ENCODE measurements around the gene HBP1. TPM values are rescaled to one million over a fixed set of nuclear protein-coding genes. Genes with fewer than 3 reads are reported as not detected.

The HBP1 gene
- total RNA-seq, 1 experiment from 2014 or later = 30.2 TPM

GRCh38 chr7:107224374-107225223 lies 55.8 kb downstream of the HBP1 start:
- ChIA-PET POLR2A (interaction anchor here (0.6 to 0.8 kb wide), 3 partner anchors 9 to 33 kb away, joined by 3 to 4 read pairs (median 4); no protein-coding TSS in a partner anchor), CTCF (interaction anchor here (0.6 kb wide), 1 partner anchor 30 kb away, joined by 3 read pairs; no protein-coding TSS in a partner anchor)
- TF ChIP-seq CTCF (IDR thresholded peaks at IDR 0.05; ENCODE audit: unreplicated experiment) = no peak
- intact Hi-C loops (cut with micrococcal nuclease) = no loop called here
- no peak overlapping the region for H3K27ac Mint-ChIP-seq (ENCODE audit: low read depth, unreplicated experiment)
- H3K9me3 Mint-ChIP-seq (ENCODE audit: unreplicated experiment) = no peaks in the 10 kb centered on the region
- H3K4me3 Mint-ChIP-seq (ENCODE audit: unreplicated experiment) = no peak overlapping the region
- no peaks in the 10 kb centered on the region for H3K27me3 Mint-ChIP-seq (ENCODE audit: insufficient read depth, unreplicated experiment)
- no TSS peak for BruUV-seq (replicated peaks)
- DNase-seq (ENCODE audit: unreplicated experiment) = no peak
- H3K4me1 Mint-ChIP-seq (ENCODE audit: insufficient read depth, unreplicated experiment) = no peaks in the 10 kb centered on the region
- peaks cover 16% of the 10 kb centered on the region for H3K36me3 Mint-ChIP-seq (ENCODE audit: insufficient read depth, unreplicated experiment)

- Mint-ChIP-seq H3K27ac (ENCODE audit: low read depth, unreplicated experiment) (no peak overlapping the region), H3K9me3 (ENCODE audit: unreplicated experiment) (no peaks in the 10 kb centered on the region), H3K36me3 (ENCODE audit: insufficient read depth, unreplicated experiment) (peaks cover 22% of the 10 kb centered on the region), H3K4me3 (ENCODE audit: unreplicated experiment) (no peak overlapping the region), H3K27me3 (ENCODE audit: insufficient read depth, unreplicated experiment) (no peaks in the 10 kb centered on the region), H3K4me1 (ENCODE audit: insufficient read depth, unreplicated experiment) (no peaks in the 10 kb centered on the region)
- CTCF ChIA-PET = no interaction called here
- BruUV-seq (replicated peaks) = no TSS peak
- no peak for DNase-seq (ENCODE audit: unreplicated experiment)
- intact Hi-C loops (cut with micrococcal nuclease) = no loop called here
- no peak for TF ChIP-seq CTCF (IDR thresholded peaks at IDR 0.05; ENCODE audit: unreplicated experiment)
- POLR2A ChIA-PET = no interaction called here
Observed at GRCh38 chr7:107228291-107228690, 59.5 kb downstream of the HBP1 start.

GRCh38 chr7:107230334-107230733 lies 61.5 kb downstream of the HBP1 start:
- H3K36me3 Mint-ChIP-seq (ENCODE audit: insufficient read depth, unreplicated experiment) = peaks cover 14% of the 10 kb centered on the region
- H3K27me3 Mint-ChIP-seq (ENCODE audit: insufficient read depth, unreplicated experiment) = no peaks in the 10 kb centered on the region
- POLR2A ChIA-PET = interaction anchor here (0.7 kb wide), 1 partner anchor 589 kb away, joined by 4 read pairs; no protein-coding TSS in a partner anchor
- no peak overlapping the region for H3K27ac Mint-ChIP-seq (ENCODE audit: low read depth, unreplicated experiment)
- intact Hi-C loops (cut with micrococcal nuclease) = no loop called here
- no peaks in the 10 kb centered on the region for H3K4me1 Mint-ChIP-seq (ENCODE audit: insufficient read depth, unreplicated experiment)
- no peak overlapping the region for H3K4me3 Mint-ChIP-seq (ENCODE audit: unreplicated experiment)
- no TSS peak for BruUV-seq (replicated peaks)
- no peak for TF ChIP-seq CTCF (IDR thresholded peaks at IDR 0.05; ENCODE audit: unreplicated experiment)
- CTCF ChIA-PET = interaction anchor here (0.7 kb wide), 1 partner anchor 441 kb away, joined by 3 read pairs; no protein-coding TSS in a partner anchor
- DNase-seq (ENCODE audit: unreplicated experiment) = no peak
- H3K9me3 Mint-ChIP-seq (ENCODE audit: unreplicated experiment) = no peaks in the 10 kb centered on the region

- peaks cover 14% of the 10 kb centered on the region for H3K36me3 Mint-ChIP-seq (ENCODE audit: insufficient read depth, unreplicated experiment)
- ChIA-PET POLR2A (interaction anchor here (0.7 kb wide), 1 partner anchor 19 kb away, joined by 3 read pairs; no protein-coding TSS in a partner anchor), CTCF (no interaction called here)
- TF ChIP-seq CTCF (IDR thresholded peaks at IDR 0.05; ENCODE audit: unreplicated experiment) = no peak
- no peak overlapping the region for H3K27ac Mint-ChIP-seq (ENCODE audit: low read depth, unreplicated experiment)
- DNase-seq (ENCODE audit: unreplicated experiment) = no peak
- H3K27me3 Mint-ChIP-seq (ENCODE audit: insufficient read depth, unreplicated experiment) = no peaks in the 10 kb centered on the region
- no peak overlapping the region for H3K4me3 Mint-ChIP-seq (ENCODE audit: unreplicated experiment)
- no TSS peak for BruUV-seq (replicated peaks)
- H3K9me3 Mint-ChIP-seq (ENCODE audit: unreplicated experiment) = no peaks in the 10 kb centered on the region
- intact Hi-C loops (cut with micrococcal nuclease) = no loop called here
- H3K4me1 Mint-ChIP-seq (ENCODE audit: insufficient read depth, unreplicated experiment) = no peaks in the 10 kb centered on the region
Observed at GRCh38 chr7:107232568-107233090, 63.8 kb downstream of the HBP1 start.

Measured in MCF 10A (cell line).